ENCODE data around the gene NVL. TPM values are rescaled to one million over a fixed set of nuclear protein-coding genes. Genes with fewer than 3 reads are reported as not detected.

The NVL gene
- polyA plus RNA-seq, 1 of the 3 experiments (the other 2 are of a cell fraction): 12.4 TPM

GRCh38 chr1:224304767-224305166 lies 25.2 kb downstream of the NVL start:
- Histone ChIP-seq H2AFZ (ENCODE audit: low read depth) (no peak overlapping the region), H4K20me1 (ENCODE audit: insufficient read depth) (peaks cover 5% of the 10 kb centered on the region; the same call in 1 of the 2 replicates), H3K27ac (ENCODE audit: low read depth in 2 of 2, low read length in 1 of 2) (no peak overlapping the region), H3K79me2 (ENCODE audit: insufficient read depth) (no peaks in the 10 kb centered on the region), H3F3A (replicated peaks; ENCODE audit: insufficient read depth) (peaks cover 12% of the 10 kb centered on the region), H3K27me3 (ENCODE audit: insufficient read depth) (no peaks in the 10 kb centered on the region), H3K4me2 (no peak overlapping the region), H3K36me3 (replicated peaks in 1 of 2; ENCODE audit: control insufficient read depth in 1 of 2, insufficient read depth in 2 of 2, low read length in 1 of 2) (peaks cover 39 to 42% of the 10 kb centered on the region in 2 experiments), H3K9ac (no peak overlapping the region), H3K9me3 (no peaks in the 10 kb centered on the region), H3K4me1 (ENCODE audit: control insufficient read depth in 1 of 2, insufficient read depth in 2 of 2, low read depth in 1 of 2, low read length in 1 of 2) (0 out of 4 replicates have a peak, but pooled peaks cover 0 to 3% of the 10 kb centered on the region in 2 experiments), H3K4me3 (ENCODE audit: low read depth in 2 of 2, low read length in 1 of 2) (no peak overlapping the region), H3K9me2 (no peaks in the 10 kb centered on the region)
- CTCF ChIA-PET: interaction anchor here (0.8 to 2.4 kb wide), 3 partner anchors 21 to 25 kb away, joined by 3 to 7 read pairs (median 3); partner anchors contain the start of gene NVL
- TF ChIP-seq NRF1 (IDR thresholded peaks at IDR 0.05; ENCODE audit: low read depth, low read length): no peak
- no peak for TF ChIP-seq TEAD4 (IDR thresholded peaks at IDR 0.05; ENCODE audit: borderline replicate concordance, insufficient read depth)
- no peak for TF ChIP-seq POLR2AphosphoS5 (IDR thresholded peaks at IDR 0.05; ENCODE audit: low read depth, low read length)
- no peak for TF ChIP-seq SMC3 (IDR thresholded peaks at IDR 0.05; ENCODE audit: low read depth, low read length)
- no peak for TF ChIP-seq ELF1 (IDR thresholded peaks at IDR 0.05)
- no peak for TF ChIP-seq YY1 (IDR thresholded peaks at IDR 0.05; ENCODE audit: low read depth)
- TF ChIP-seq FOXJ3 (CRISPR knock-in tag; IDR thresholded peaks at IDR 0.05): no peak
- no peak for TF ChIP-seq SIN3A (IDR thresholded peaks at IDR 0.05; ENCODE audit: borderline replicate concordance, low read depth, low read length)
- TF ChIP-seq, protein P1, sequence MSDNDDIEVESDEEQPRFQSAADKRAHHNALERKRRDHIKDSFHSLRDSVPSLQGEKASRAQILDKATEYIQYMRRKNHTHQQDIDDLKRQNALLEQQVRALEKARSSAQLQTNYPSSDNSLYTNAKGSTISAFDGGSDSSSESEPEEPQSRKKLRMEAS (IDR thresholded peaks at IDR 0.05; ENCODE audit: low read depth): no peak
- no peak for TF ChIP-seq GABPA (IDR thresholded peaks at IDR 0.05; ENCODE audit: low read depth)
- no peak for TF ChIP-seq USF1 (IDR thresholded peaks at IDR 0.05; ENCODE audit: borderline replicate concordance, low read depth)
- TF ChIP-seq, protein P2, sequence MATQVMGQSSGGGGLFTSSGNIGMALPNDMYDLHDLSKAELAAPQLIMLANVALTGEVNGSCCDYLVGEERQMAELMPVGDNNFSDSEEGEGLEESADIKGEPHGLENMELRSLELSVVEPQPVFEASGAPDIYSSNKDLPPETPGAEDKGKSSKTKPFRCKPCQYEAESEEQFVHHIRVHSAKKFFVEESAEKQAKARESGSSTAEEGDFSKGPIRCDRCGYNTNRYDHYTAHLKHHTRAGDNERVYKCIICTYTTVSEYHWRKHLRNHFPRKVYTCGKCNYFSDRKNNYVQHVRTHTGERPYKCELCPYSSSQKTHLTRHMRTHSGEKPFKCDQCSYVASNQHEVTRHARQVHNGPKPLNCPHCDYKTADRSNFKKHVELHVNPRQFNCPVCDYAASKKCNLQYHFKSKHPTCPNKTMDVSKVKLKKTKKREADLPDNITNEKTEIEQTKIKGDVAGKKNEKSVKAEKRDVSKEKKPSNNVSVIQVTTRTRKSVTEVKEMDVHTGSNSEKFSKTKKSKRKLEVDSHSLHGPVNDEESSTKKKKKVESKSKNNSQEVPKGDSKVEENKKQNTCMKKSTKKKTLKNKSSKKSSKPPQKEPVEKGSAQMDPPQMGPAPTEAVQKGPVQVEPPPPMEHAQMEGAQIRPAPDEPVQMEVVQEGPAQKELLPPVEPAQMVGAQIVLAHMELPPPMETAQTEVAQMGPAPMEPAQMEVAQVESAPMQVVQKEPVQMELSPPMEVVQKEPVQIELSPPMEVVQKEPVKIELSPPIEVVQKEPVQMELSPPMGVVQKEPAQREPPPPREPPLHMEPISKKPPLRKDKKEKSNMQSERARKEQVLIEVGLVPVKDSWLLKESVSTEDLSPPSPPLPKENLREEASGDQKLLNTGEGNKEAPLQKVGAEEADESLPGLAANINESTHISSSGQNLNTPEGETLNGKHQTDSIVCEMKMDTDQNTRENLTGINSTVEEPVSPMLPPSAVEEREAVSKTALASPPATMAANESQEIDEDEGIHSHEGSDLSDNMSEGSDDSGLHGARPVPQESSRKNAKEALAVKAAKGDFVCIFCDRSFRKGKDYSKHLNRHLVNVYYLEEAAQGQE (IDR thresholded peaks at IDR 0.05; ENCODE audit: low read depth, low read length): no peak
- TF ChIP-seq JUND (IDR thresholded peaks at IDR 0.05): no peak
- 70% methylated on average over 2 of the region's 2 CpGs for WGBS (ENCODE audit: low lambda C conversion rate)
- no peak for DNase-seq
- POLR2A ChIA-PET: no interaction called here

- Histone ChIP-seq H3K9ac (no peak overlapping the region), H3K4me3 (ENCODE audit: low read depth in 2 of 2, low read length in 1 of 2) (no peak overlapping the region), H3K79me2 (ENCODE audit: insufficient read depth) (no peaks in the 10 kb centered on the region), H2AFZ (ENCODE audit: low read depth) (no peak overlapping the region), H3K36me3 (replicated peaks in 1 of 2; ENCODE audit: control insufficient read depth in 1 of 2, insufficient read depth in 2 of 2, low read length in 1 of 2) (peaks cover 53 to 54% of the 10 kb centered on the region in 2 experiments), H3K27ac (ENCODE audit: low read depth in 2 of 2, low read length in 1 of 2) (no peak overlapping the region), H3K9me2 (no peaks in the 10 kb centered on the region), H3K9me3 (no peaks in the 10 kb centered on the region), H3K27me3 (ENCODE audit: insufficient read depth) (no peaks in the 10 kb centered on the region), H3F3A (replicated peaks; ENCODE audit: insufficient read depth) (peaks cover 15% of the 10 kb centered on the region), H4K20me1 (ENCODE audit: insufficient read depth) (peaks cover 6% of the 10 kb centered on the region; the same call in 1 of the 2 replicates), H3K4me2 (no peak overlapping the region), H3K4me1 (ENCODE audit: control insufficient read depth in 1 of 2, insufficient read depth in 2 of 2, low read depth in 1 of 2, low read length in 1 of 2) (0 out of 4 replicates have a peak, but pooled peaks cover 0 to 3% of the 10 kb centered on the region in 2 experiments)
- CTCF ChIA-PET: no interaction called here
- POLR2A ChIA-PET: no interaction called here
- WGBS (ENCODE audit: low lambda C conversion rate): 91% methylated on average over 7 of the region's 7 CpGs
- DNase-seq: no peak
- TF ChIP-seq FOSL2 (IDR thresholded peaks at IDR 0.05; ENCODE audit: borderline replicate concordance, low read depth) (no peak), ZBTB33 (IDR thresholded peaks at IDR 0.05; ENCODE audit: borderline replicate concordance, low read depth) (no peak), TAF1 (IDR thresholded peaks at IDR 0.05; ENCODE audit: borderline replicate concordance, low read depth, low read length) (no peak), ELF1 (IDR thresholded peaks at IDR 0.05) (no peak), MEF2A (IDR thresholded peaks at IDR 0.05; ENCODE audit: borderline replicate concordance, low read depth) (no peak), TCF12 (IDR thresholded peaks at IDR 0.05) (no peak), NRF1 (IDR thresholded peaks at IDR 0.05; ENCODE audit: low read depth, low read length) (no peak), TEAD4 (IDR thresholded peaks at IDR 0.05; ENCODE audit: borderline replicate concordance, insufficient read depth) (no peak), CHD2 (IDR thresholded peaks at IDR 0.05; ENCODE audit: low read length, partially characterized antibody) (no peak), NFIC (IDR thresholded peaks at IDR 0.05; ENCODE audit: borderline replicate concordance) (no peak), POLR2AphosphoS5 (IDR thresholded peaks at IDR 0.05; ENCODE audit: low read depth, low read length) (no peak), RXRA (IDR thresholded peaks at IDR 0.05; ENCODE audit: borderline replicate concordance, low read depth) (no peak), SMC3 (IDR thresholded peaks at IDR 0.05; ENCODE audit: low read depth, low read length) (no peak)
- TF ChIP-seq, protein P1 (IDR thresholded peaks at IDR 0.05; ENCODE audit: low read depth): no peak
Measured at GRCh38 chr1:224302947-224303346, 27.0 kb downstream of the NVL start.

Data from SK-N-SH (cell line).